ENCODE data around the gene PXK. TPM values are rescaled to one million over a fixed set of nuclear protein-coding genes. Genes with fewer than 3 reads are reported as not detected.
A peak's percentile ranks its signal among the peaks of the same experiment; 100 is the strongest.

PXK gene
- polyA plus RNA-seq, 1 donor (not counting 4 experiments of a cell fraction or from before 2014, with no cell fraction given), result 12.2 TPM

- TF ChIP-seq EZH2 (IDR thresholded peaks at IDR 0.05; ENCODE audit: low read length), result no peak
- TF ChIP-seq, protein P1, sequence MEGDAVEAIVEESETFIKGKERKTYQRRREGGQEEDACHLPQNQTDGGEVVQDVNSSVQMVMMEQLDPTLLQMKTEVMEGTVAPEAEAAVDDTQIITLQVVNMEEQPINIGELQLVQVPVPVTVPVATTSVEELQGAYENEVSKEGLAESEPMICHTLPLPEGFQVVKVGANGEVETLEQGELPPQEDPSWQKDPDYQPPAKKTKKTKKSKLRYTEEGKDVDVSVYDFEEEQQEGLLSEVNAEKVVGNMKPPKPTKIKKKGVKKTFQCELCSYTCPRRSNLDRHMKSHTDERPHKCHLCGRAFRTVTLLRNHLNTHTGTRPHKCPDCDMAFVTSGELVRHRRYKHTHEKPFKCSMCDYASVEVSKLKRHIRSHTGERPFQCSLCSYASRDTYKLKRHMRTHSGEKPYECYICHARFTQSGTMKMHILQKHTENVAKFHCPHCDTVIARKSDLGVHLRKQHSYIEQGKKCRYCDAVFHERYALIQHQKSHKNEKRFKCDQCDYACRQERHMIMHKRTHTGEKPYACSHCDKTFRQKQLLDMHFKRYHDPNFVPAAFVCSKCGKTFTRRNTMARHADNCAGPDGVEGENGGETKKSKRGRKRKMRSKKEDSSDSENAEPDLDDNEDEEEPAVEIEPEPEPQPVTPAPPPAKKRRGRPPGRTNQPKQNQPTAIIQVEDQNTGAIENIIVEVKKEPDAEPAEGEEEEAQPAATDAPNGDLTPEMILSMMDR (optimal IDR thresholded peaks at IDR 0.05 in 1 of 3, IDR thresholded peaks at IDR 0.05 in 1 of 3, conservative IDR thresholded peaks at IDR 0.05 in 1 of 3; ENCODE audit: extremely low read depth in 1 of 3, insufficient read depth in 2 of 3, low read length in 3 of 3), result peak in 1 of 3 experiments; percentile 18
- H3K9me3 ChIP-seq (ENCODE audit: control insufficient read depth, low read depth, low read length), result no peaks in the 10 kb centered on the region
- H3K9ac ChIP-seq (ENCODE audit: control insufficient read depth, extremely low read depth, insufficient read depth, low read length), result no peak overlapping the region
- H3K27ac ChIP-seq (ENCODE audit: control insufficient read depth, insufficient read depth, low read length), result no peak overlapping the region
- H3K4me2 ChIP-seq (ENCODE audit: control insufficient read depth, extremely low read depth, insufficient read depth, low read depth, low read length), result no peak overlapping the region
- no peaks in the 10 kb centered on the region for H3K9me1 ChIP-seq (ENCODE audit: control insufficient read depth, extremely low read depth, insufficient read depth, low read length)
- H3K27me3 ChIP-seq (ENCODE audit: control insufficient read depth, extremely low read depth, insufficient read depth, low read length), result no peaks in the 10 kb centered on the region
- H4K20me1 ChIP-seq (ENCODE audit: control insufficient read depth, extremely low read depth, insufficient read depth, low read length), result no peaks in the 10 kb centered on the region
- H3K4me3 ChIP-seq (ENCODE audit: control insufficient read depth in 2 of 3, extremely low read depth in 1 of 3, insufficient read depth in 2 of 3, low read depth in 1 of 3, low read length in 3 of 3), result no peak overlapping the region
- H3K79me2 ChIP-seq (ENCODE audit: control insufficient read depth, insufficient read depth, low read length), result no peaks in the 10 kb centered on the region
- dilution Hi-C loops (cut with MboI; ENCODE audit: extremely low pct_ligation_motif_present, low sequenced_read_pairs), result no loop called here
- H3K4me1 ChIP-seq (ENCODE audit: control insufficient read depth, extremely low read depth, insufficient read depth, low read length), result no peaks in the 10 kb centered on the region
- peaks cover 3 to 18% of the 10 kb centered on the region in 2 experiments for H3K36me3 ChIP-seq (ENCODE audit: control insufficient read depth in 2 of 2, extremely low read depth in 1 of 2, insufficient read depth in 2 of 2, low read length in 2 of 2)
- DNase-seq (ENCODE audit: low read depth, low spot score), result no peak
- FAIRE-seq, result no peak
- no peak overlapping the region for H2AFZ ChIP-seq (ENCODE audit: control insufficient read depth, low read length)
These were observed 90.1 kb downstream of the PXK start for GRCh38 chr3:58422756-58423325.

- Histone ChIP-seq H3K9me1 (ENCODE audit: control insufficient read depth, extremely low read depth, insufficient read depth, low read length) (no peaks in the 10 kb centered on the region), H3K4me2 (ENCODE audit: control insufficient read depth, extremely low read depth, insufficient read depth, low read depth, low read length) (no peak overlapping the region), H4K20me1 (ENCODE audit: control insufficient read depth, extremely low read depth, insufficient read depth, low read length) (no peaks in the 10 kb centered on the region), H2AFZ (ENCODE audit: control insufficient read depth, low read length) (no peak overlapping the region), H3K9me3 (ENCODE audit: control insufficient read depth, low read depth, low read length) (no peaks in the 10 kb centered on the region), H3K27ac (ENCODE audit: control insufficient read depth, insufficient read depth, low read length) (no peak overlapping the region), H3K79me2 (ENCODE audit: control insufficient read depth, insufficient read depth, low read length) (no peaks in the 10 kb centered on the region), H3K4me3 (ENCODE audit: control insufficient read depth in 2 of 3, extremely low read depth in 1 of 3, insufficient read depth in 2 of 3, low read depth in 1 of 3, low read length in 3 of 3) (no peak overlapping the region), H3K27me3 (ENCODE audit: control insufficient read depth, extremely low read depth, insufficient read depth, low read length) (no peaks in the 10 kb centered on the region), H3K9ac (ENCODE audit: control insufficient read depth, extremely low read depth, insufficient read depth, low read length) (no peak overlapping the region), H3K4me1 (ENCODE audit: control insufficient read depth, extremely low read depth, insufficient read depth, low read length) (no peaks in the 10 kb centered on the region), H3K36me3 (ENCODE audit: control insufficient read depth in 2 of 2, extremely low read depth in 1 of 2, insufficient read depth in 2 of 2, low read length in 2 of 2) (peaks cover 10 to 29% of the 10 kb centered on the region in 2 experiments)
- dilution Hi-C loops (cut with MboI; ENCODE audit: extremely low pct_ligation_motif_present, low sequenced_read_pairs), result no loop called here
- TF ChIP-seq, protein P1 (optimal IDR thresholded peaks at IDR 0.05 in 1 of 3, IDR thresholded peaks at IDR 0.05 in 1 of 3, conservative IDR thresholded peaks at IDR 0.05 in 1 of 3; ENCODE audit: extremely low read depth in 1 of 3, insufficient read depth in 2 of 3, low read length in 3 of 3), result no peak
- TF ChIP-seq EZH2 (IDR thresholded peaks at IDR 0.05; ENCODE audit: low read length), result no peak
- DNase-seq (ENCODE audit: low read depth, low spot score), result no peak
- FAIRE-seq, result no peak
These were observed 91.9 kb downstream of the PXK start for GRCh38 chr3:58424613-58425012.

Data from keratinocyte (primary cell).